ENCODE data around the gene STAT3. TPM values are rescaled to one million over a fixed set of nuclear protein-coding genes. Genes with fewer than 3 reads are reported as not detected.

The STAT3 gene
- total and polyA plus RNA-seq, 2 of the 13 experiments (the other 11 are each of a cell fraction or from before 2014, with no cell fraction given) = 61.8 to 62.4 TPM

- TF ChIP-seq ZNF710 (CRISPR knock-in tag; IDR thresholded peaks at IDR 0.05; ENCODE audit: borderline replicate concordance) (peak; percentile 79; the same call in 1 of the 2 replicates), ZNF33A (CRISPR knock-in tag; IDR thresholded peaks at IDR 0.05; ENCODE audit: borderline replicate concordance) (no peak), ZNF589 (CRISPR knock-in tag; conservative IDR thresholded peaks at IDR 0.05) (no peak; the same call in 1 of the 2 replicates), MYC (CRISPR knock-in tag; IDR thresholded peaks at IDR 0.05; ENCODE audit: borderline replicate concordance) (peak; percentile 94), ZNF451 (CRISPR knock-in tag; IDR thresholded peaks at IDR 0.05) (no peak), SRY (CRISPR knock-in tag; IDR thresholded peaks at IDR 0.05) (no peak), ZNF709 (CRISPR knock-in tag; IDR thresholded peaks at IDR 0.05) (peak; percentile 73; the same call in 1 of the 2 replicates), RBM22 (optimal IDR thresholded peaks at IDR 0.05; ENCODE audit: low read length) (peak; percentile 98), PHF8 (CRISPR knock-in tag; IDR thresholded peaks at IDR 0.05) (peak; percentile 57), GABPB1 (CRISPR knock-in tag; IDR thresholded peaks at IDR 0.05) (peak; percentile 30; the same call in 1 of the 2 replicates), ZNF362 (CRISPR knock-in tag; IDR thresholded peaks at IDR 0.05; ENCODE audit: borderline replicate concordance) (peak; percentile 44; the same call in 1 of the 2 replicates), ZFX (CRISPR knock-in tag; IDR thresholded peaks at IDR 0.05; ENCODE audit: low read depth) (peak; percentile 98), GPBP1L1 (CRISPR knock-in tag; IDR thresholded peaks at IDR 0.05) (no peak), ZSCAN30 (CRISPR knock-in tag; IDR thresholded peaks at IDR 0.05) (no peak), ZNF558 (CRISPR knock-in tag; IDR thresholded peaks at IDR 0.05; ENCODE audit: borderline replicate concordance) (no peak), MATR3 (CRISPR knock-in tag; IDR thresholded peaks at IDR 0.05) (no peak), SPEN (CRISPR knock-in tag; IDR thresholded peaks at IDR 0.05; ENCODE audit: low read depth) (peak; percentile 96), HOXA7 (CRISPR knock-in tag; IDR thresholded peaks at IDR 0.05) (no peak), NPAS2 (CRISPR knock-in tag; IDR thresholded peaks at IDR 0.05; ENCODE audit: borderline replicate concordance) (no peak), ZNF292 (CRISPR knock-in tag; IDR thresholded peaks at IDR 0.05; ENCODE audit: borderline replicate concordance, low read depth) (peak; percentile 71; the same call in 1 of the 2 replicates), MLX (CRISPR knock-in tag; IDR thresholded peaks at IDR 0.05) (peak; percentile 92), HES4 (CRISPR knock-in tag; IDR thresholded peaks at IDR 0.05; ENCODE audit: borderline replicate concordance) (0 out of 2 replicates have a peak, but pooled peaks have one; percentile 32), ZNF234 (CRISPR knock-in tag; conservative IDR thresholded peaks at IDR 0.05) (no peak), ZMAT3 (CRISPR knock-in tag; conservative IDR thresholded peaks at IDR 0.05) (peak; percentile 78; the same call in 1 of the 2 replicates)
Measured at GRCh38 chr17:42311240-42312034, 76.8 kb downstream of the STAT3 start (continued).
